ENCODE measurements around the gene NMUR2.

The NMUR2 gene

DNA sequence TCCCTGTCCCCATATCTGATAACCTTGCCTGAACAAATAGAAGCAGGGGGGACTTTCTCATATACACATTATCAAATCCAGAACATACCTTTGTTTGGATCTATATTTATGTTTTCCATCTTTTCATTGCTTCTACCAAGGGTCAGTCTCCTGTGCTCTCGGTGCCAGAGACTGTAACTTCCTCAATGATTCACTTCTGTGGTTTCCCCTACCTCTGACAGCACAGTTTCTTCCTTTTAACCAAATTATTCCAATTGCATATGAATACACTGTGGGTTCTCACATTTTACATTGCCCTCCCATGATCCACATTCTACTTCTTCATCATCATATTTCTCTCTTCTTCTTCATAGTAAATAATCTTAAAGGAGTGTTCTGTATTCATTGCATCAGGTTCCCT lies 32.2 kb downstream of the NMUR2 start:
- Histone ChIP-seq H3K36me3 (ENCODE audit: control insufficient read depth in 2 of 2, insufficient read depth in 1 of 2, low read length in 2 of 2) (no peaks in the 10 kb centered on the region), H3K27ac (ENCODE audit: extremely low read depth, low read depth, low read length) (no peak overlapping the region), H3K4me3 (ENCODE audit: low read depth, low read length) (no peak overlapping the region), H3K4me1 (ENCODE audit: control insufficient read depth, insufficient read depth, low read length) (no peaks in the 10 kb centered on the region), H3K9me3 (ENCODE audit: control insufficient read depth, insufficient read depth, low read depth, low read length) (no peaks in the 10 kb centered on the region)
- ChIA-PET CTCF (interaction anchor here (1.0 kb wide), 1 partner anchor 22 kb away, joined by 4 read pairs; no protein-coding TSS in a partner anchor), POLR2A (no interaction called here)
- no peak for TF ChIP-seq ZFP3 (tag by site-specific recombination; IDR thresholded peaks at IDR 0.05; ENCODE audit: low read depth)
- TF ChIP-seq ZNF626 (tag by site-specific recombination; IDR thresholded peaks at IDR 0.05): no peak
- TF ChIP-seq ZNF184 (tag by site-specific recombination; IDR thresholded peaks at IDR 0.05): no peak
- no peak for TF ChIP-seq ZNF433 (tag by site-specific recombination; IDR thresholded peaks at IDR 0.05; ENCODE audit: low read depth)
- TF ChIP-seq ZNF214 (tag by site-specific recombination; IDR thresholded peaks at IDR 0.05; ENCODE audit: borderline replicate concordance): no peak
- TF ChIP-seq, protein P1, sequence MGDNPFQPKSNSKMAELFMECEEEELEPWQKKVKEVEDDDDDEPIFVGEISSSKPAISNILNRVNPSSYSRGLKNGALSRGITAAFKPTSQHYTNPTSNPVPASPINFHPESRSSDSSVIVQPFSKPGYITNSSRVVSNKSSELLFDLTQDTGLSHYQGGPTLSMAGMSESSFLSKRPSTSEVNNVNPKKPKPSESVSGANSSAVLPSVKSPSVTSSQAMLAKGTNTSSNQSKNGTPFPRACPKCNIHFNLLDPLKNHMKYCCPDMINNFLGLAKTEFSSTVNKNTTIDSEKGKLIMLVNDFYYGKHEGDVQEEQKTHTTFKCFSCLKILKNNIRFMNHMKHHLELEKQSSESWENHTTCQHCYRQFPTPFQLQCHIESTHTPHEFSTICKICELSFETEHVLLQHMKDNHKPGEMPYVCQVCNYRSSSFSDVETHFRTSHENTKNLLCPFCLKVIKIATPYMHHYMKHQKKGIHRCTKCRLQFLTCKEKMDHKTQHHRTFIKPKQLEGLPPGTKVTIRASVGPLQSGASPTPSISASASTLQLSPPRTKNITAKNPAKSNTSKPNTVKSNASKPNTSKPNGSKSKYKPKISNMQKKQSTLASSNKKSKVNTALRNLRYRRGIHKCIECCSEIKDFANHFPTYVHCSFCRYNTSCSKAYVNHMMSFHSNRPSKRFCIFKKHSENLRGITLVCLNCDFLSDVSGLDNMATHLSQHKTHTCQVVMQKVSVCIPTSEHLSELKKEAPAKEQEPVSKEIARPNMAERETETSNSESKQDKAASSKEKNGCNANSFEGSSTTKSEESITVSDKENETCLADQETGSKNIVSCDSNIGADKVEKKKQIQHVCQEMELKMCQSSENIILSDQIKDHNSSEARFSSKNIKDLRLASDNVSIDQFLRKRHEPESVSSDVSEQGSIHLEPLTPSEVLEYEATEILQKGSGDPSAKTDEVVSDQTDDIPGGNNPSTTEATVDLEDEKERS (tag by site-specific recombination; IDR thresholded peaks at IDR 0.05): no peak
- no peak for TF ChIP-seq ZNF791 (tag by site-specific recombination; IDR thresholded peaks at IDR 0.05)
- TF ChIP-seq ZNF660 (tag by site-specific recombination; IDR thresholded peaks at IDR 0.05): no peak
- TF ChIP-seq, protein P2, sequence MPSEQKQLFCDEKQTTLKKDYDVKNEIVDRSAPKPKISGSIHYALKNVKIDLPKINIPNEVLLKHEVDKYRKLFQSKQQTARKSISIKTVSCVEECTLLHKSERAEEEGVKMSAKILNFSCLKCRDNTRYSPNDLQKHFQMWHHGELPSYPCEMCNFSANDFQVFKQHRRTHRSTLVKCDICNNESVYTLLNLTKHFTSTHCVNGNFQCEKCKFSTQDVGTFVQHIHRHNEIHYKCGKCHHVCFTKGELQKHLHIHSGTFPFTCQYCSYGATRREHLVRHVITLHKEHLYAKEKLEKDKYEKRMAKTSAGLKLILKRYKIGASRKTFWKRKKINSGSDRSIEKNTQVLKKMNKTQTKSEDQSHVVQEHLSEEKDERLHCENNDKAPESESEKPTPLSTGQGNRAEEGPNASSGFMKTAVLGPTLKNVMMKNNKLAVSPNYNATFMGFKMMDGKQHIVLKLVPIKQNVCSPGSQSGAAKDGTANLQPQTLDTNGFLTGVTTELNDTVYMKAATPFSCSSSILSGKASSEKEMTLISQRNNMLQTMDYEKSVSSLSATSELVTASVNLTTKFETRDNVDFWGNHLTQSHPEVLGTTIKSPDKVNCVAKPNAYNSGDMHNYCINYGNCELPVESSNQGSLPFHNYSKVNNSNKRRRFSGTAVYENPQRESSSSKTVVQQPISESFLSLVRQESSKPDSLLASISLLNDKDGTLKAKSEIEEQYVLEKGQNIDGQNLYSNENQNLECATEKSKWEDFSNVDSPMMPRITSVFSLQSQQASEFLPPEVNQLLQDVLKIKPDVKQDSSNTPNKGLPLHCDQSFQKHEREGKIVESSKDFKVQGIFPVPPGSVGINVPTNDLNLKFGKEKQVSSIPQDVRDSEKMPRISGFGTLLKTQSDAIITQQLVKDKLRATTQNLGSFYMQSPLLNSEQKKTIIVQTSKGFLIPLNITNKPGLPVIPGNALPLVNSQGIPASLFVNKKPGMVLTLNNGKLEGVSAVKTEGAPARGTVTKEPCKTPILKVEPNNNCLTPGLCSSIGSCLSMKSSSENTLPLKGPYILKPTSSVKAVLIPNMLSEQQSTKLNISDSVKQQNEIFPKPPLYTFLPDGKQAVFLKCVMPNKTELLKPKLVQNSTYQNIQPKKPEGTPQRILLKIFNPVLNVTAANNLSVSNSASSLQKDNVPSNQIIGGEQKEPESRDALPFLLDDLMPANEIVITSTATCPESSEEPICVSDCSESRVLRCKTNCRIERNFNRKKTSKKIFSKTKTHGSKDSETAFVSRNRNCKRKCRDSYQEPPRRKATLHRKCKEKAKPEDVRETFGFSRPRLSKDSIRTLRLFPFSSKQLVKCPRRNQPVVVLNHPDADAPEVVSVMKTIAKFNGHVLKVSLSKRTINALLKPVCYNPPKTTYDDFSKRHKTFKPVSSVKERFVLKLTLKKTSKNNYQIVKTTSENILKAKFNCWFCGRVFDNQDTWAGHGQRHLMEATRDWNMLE (tag by site-specific recombination; conservative IDR thresholded peaks at IDR 0.05; ENCODE audit: low read depth): no peak
- no peak for TF ChIP-seq MZF1 (tag by site-specific recombination; IDR thresholded peaks at IDR 0.05; ENCODE audit: borderline replicate concordance)
- TF ChIP-seq, protein P3, sequence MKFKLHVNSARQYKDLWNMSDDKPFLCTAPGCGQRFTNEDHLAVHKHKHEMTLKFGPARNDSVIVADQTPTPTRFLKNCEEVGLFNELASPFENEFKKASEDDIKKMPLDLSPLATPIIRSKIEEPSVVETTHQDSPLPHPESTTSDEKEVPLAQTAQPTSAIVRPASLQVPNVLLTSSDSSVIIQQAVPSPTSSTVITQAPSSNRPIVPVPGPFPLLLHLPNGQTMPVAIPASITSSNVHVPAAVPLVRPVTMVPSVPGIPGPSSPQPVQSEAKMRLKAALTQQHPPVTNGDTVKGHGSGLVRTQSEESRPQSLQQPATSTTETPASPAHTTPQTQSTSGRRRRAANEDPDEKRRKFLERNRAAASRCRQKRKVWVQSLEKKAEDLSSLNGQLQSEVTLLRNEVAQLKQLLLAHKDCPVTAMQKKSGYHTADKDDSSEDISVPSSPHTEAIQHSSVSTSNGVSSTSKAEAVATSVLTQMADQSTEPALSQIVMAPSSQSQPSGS (tag by site-specific recombination; IDR thresholded peaks at IDR 0.05; ENCODE audit: low read depth): no peak
- no peak for TF ChIP-seq ZNF221 (tag by site-specific recombination; IDR thresholded peaks at IDR 0.05; ENCODE audit: borderline replicate concordance)
- TF ChIP-seq, protein P4, sequence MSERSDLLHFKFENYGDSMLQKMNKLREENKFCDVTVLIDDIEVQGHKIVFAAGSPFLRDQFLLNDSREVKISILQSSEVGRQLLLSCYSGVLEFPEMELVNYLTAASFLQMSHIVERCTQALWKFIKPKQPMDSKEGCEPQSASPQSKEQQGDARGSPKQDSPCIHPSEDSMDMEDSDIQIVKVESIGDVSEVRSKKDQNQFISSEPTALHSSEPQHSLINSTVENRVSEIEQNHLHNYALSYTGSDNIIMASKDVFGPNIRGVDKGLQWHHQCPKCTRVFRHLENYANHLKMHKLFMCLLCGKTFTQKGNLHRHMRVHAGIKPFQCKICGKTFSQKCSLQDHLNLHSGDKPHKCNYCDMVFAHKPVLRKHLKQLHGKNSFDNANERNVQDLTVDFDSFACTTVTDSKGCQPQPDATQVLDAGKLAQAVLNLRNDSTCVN (tag by site-specific recombination; optimal IDR thresholded peaks at IDR 0.05): no peak
- TF ChIP-seq ZNF837 (tag by site-specific recombination; IDR thresholded peaks at IDR 0.05): no peak
- TF ChIP-seq, protein P5, sequence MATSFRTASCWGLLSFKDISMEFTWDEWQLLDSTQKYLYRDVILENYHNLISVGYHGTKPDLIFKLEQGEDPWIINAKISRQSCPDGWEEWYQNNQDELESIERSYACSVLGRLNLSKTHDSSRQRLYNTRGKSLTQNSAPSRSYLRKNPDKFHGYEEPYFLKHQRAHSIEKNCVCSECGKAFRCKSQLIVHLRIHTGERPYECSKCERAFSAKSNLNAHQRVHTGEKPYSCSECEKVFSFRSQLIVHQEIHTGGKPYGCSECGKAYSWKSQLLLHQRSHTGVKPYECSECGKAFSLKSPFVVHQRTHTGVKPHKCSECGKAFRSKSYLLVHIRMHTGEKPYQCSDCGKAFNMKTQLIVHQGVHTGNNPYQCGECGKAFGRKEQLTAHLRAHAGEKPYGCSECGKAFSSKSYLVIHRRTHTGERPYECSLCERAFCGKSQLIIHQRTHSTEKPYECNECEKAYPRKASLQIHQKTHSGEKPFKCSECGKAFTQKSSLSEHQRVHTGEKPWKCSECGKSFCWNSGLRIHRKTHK (tag by site-specific recombination; IDR thresholded peaks at IDR 0.05): no peak
- TF ChIP-seq ZNF830 (tag by site-specific recombination; IDR thresholded peaks at IDR 0.05; ENCODE audit: low read depth): no peak
